Activated naive CD8-positive, alpha-beta T cell treated with anti-CD3 and anti-CD28 coated beads, Interleukin-2, amount 50 U/mL, for 16 hours (primary cell): ENCODE data around the gene ACKR2.

Source experiments
- DNase-seq: peaks from one replicate; pipeline ENCODE4 v3.0.0-alpha.2; 2020; ENCODE audit warnings: low read depth, low spot score

The ACKR2 gene

GRCh38 chr3:42829628-42830436, 20.6 kb downstream of the ACKR2 start:
- DNase-seq, result no peak

GRCh38 chr3:42830437-42831320, 21.4 kb downstream of the ACKR2 start:
- DNase-seq, result no peak

- peak; percentile 45 for DNase-seq
These were observed 22.1 kb downstream of the ACKR2 start for GRCh38 chr3:42831321-42831713.

- no peak for DNase-seq
These were observed 27.2 kb downstream of the ACKR2 start for GRCh38 chr3:42836150-42837123.

GRCh38 chr3:42838571-42838970, 29.3 kb downstream of the ACKR2 start:
- no peak for DNase-seq

- no peak for DNase-seq
These were observed 30.4 kb downstream of the ACKR2 start for GRCh38 chr3:42839616-42840015.

GRCh38 chr3:42841332-42841731, 32.1 kb downstream of the ACKR2 start:
- no peak for DNase-seq

- DNase-seq, result no peak
These were observed 34.6 kb downstream of the ACKR2 start for GRCh38 chr3:42843713-42844411.

- no peak for DNase-seq
These were observed 35.1 kb downstream of the ACKR2 start for GRCh38 chr3:42844412-42844713.

GRCh38 chr3:42844815-42845214, 35.6 kb downstream of the ACKR2 start:
- DNase-seq, result no peak

GRCh38 chr3:42846685-42847522, 37.7 kb downstream of the ACKR2 start:
- no peak for DNase-seq

GRCh38 chr3:42847731-42848130, 38.5 kb downstream of the ACKR2 start:
- no peak for DNase-seq

GRCh38 chr3:42849017-42849416, 39.8 kb downstream of the ACKR2 start:
- DNase-seq, result no peak

GRCh38 chr3:42850263-42850662, 41.0 kb downstream of the ACKR2 start:
- DNase-seq, result no peak

GRCh38 chr3:42851228-42851834, 42.1 kb downstream of the ACKR2 start:
- DNase-seq, result no peak

- no peak for DNase-seq
These were observed 43.2 kb downstream of the ACKR2 start for GRCh38 chr3:42852441-42852840.

GRCh38 chr3:42853056-42853455, 43.8 kb downstream of the ACKR2 start:
- DNase-seq, result no peak

GRCh38 chr3:42853739-42854302, 44.6 kb downstream of the ACKR2 start:
- no peak for DNase-seq

- no peak for DNase-seq
These were observed 45.9 kb downstream of the ACKR2 start for GRCh38 chr3:42855219-42855546.
